Stimulated activated CD4-positive, alpha-beta T cell treated with anti-CD3 and anti-CD28 coated beads, Interleukin-15, amount 100 ng/mL, for 24 hours (primary cell): ENCODE results near the gene RPS3A.
A peak's percentile ranks its signal among the peaks of the same experiment; 100 is the strongest.
"Not testable (repeated sequence)": the region's sequence is repeated elsewhere in the genome, so short reads cannot be mapped to it uniquely, and the experiment has no call there.

Experiments
- DNase-seq: peaks from one replicate; pipeline ENCODE4 v3.0.0-alpha.2; 2020

RPS3A gene

GRCh38 chr4:151099229-151099975 is at the start of gene RPS3A:
Gene RPS3A (plus strand): TSS chr4:151099628. CDS start chr4:151099653, 25 bp downstream.
- peak; percentile 97 for DNase-seq

GRCh38 chr4:151052785-151053184 is 46.6 kb upstream of the RPS3A start:
- DNase-seq: no peak

- no peak for DNase-seq
These were observed 43.9 kb upstream of the RPS3A start for GRCh38 chr4:151055539-151055938.

- DNase-seq: not testable (repeated sequence)
These were observed 36.3 kb upstream of the RPS3A start for GRCh38 chr4:151063143-151063542.

- DNase-seq: no peak
These were observed 32.0 kb upstream of the RPS3A start for GRCh38 chr4:151067316-151067970.

- no peak for DNase-seq
These were observed 25.0 kb upstream of the RPS3A start for GRCh38 chr4:151074416-151074916.

GRCh38 chr4:151077978-151078377 is 21.4 kb upstream of the RPS3A start:
- DNase-seq: peak; percentile 7

- no peak for DNase-seq
These were observed 12.0 kb upstream of the RPS3A start for GRCh38 chr4:151087467-151087866.

- DNase-seq: no peak
These were observed 8.4 kb upstream of the RPS3A start for GRCh38 chr4:151091047-151091446.

- DNase-seq: no peak
These were observed 6.9 kb upstream of the RPS3A start for GRCh38 chr4:151092488-151092887.

- DNase-seq: no peak
These were observed 6.2 kb upstream of the RPS3A start for GRCh38 chr4:151093203-151093602.

- DNase-seq: no peak
These were observed 5.1 kb upstream of the RPS3A start for GRCh38 chr4:151094290-151094751.

GRCh38 chr4:151095142-151095541 is 4.3 kb upstream of the RPS3A start:
- no peak for DNase-seq

GRCh38 chr4:151097759-151098158 is 1.7 kb upstream of the RPS3A start:
- DNase-seq: no peak

- no peak for DNase-seq
These were observed 524 bp upstream of the RPS3A start for GRCh38 chr4:151098979-151099228.

GRCh38 chr4:151099976-151100417 is 569 bp downstream of the RPS3A start:
- DNase-seq: no peak

GRCh38 chr4:151100531-151100930 is 1.1 kb downstream of the RPS3A start:
- DNase-seq: no peak

- DNase-seq: no peak
These were observed 4.3 kb downstream of the RPS3A start for GRCh38 chr4:151103758-151104157.

GRCh38 chr4:151104621-151105020 is 5.2 kb downstream of the RPS3A start:
- no peak for DNase-seq

GRCh38 chr4:151105454-151106032 is 6.1 kb downstream of the RPS3A start:
- DNase-seq: no peak

- DNase-seq: no peak
These were observed 7.6 kb downstream of the RPS3A start for GRCh38 chr4:151107063-151107462.

GRCh38 chr4:151110236-151110635 is 10.8 kb downstream of the RPS3A start:
- no peak for DNase-seq

- DNase-seq: no peak
These were observed 14.9 kb downstream of the RPS3A start for GRCh38 chr4:151114338-151114737.

GRCh38 chr4:151114986-151115385 is 15.6 kb downstream of the RPS3A start:
- no peak for DNase-seq
